GM18868 (cell line): ENCODE data around the gene TFB2M.
A peak's percentile ranks its signal among the peaks of the same experiment; 100 is the strongest.

ENCODE experiments used
- ATAC-seq: cut with Tn5 transposase; IDR thresholded peaks from one replicate; pipeline ENCODE4 v1.9.1; 2021; ENCODE audit warnings: mild to moderate bottlenecking, moderate library complexity; ENCODE audit not compliant: unreplicated experiment

The TFB2M gene

GRCh38 chr1:246516126-246516525 is 49.9 kb downstream of the TFB2M start:
- ATAC-seq, result no peak

GRCh38 chr1:246515390-246516005 is 50.6 kb downstream of the TFB2M start:
- ATAC-seq, result no peak

DNA sequence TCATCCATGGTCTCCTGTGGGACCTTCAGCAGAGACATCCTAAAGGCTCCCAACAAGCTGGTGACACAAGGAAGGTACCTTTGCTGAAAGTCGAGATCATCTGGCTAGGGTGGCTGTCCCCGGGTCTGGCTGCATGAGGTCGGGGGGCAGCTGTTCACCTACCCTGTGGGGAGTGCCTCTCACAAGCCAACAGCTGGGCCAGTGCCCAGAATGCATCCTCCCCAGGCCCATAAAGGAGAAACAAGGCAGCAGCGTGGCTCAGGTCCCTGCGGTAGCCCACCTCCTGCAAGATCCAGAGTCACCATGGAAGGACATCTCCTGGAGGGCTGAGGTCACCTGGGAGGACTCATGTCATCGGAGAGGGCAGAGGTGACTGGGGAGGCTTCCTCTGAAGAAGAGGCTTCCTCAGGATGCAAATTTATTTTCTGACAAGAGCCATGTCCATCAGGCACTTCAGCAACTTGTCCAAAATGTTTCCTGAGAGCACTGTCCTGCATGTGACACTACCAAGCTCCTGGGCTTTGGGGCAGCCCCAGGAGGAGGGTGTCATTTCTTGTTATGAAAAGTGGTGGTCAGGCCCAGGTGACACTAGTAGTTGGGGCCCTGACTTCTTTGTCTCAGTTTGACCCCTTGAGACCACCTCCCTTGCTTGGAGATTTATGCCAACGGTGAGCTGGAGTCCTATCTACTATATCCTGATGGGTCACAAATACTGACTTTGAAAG is 52.3 kb downstream of the TFB2M start:
- no peak for ATAC-seq

- no peak for ATAC-seq
These were observed 53.0 kb downstream of the TFB2M start for GRCh38 chr1:246513041-246513440.

GRCh38 chr1:246512635-246513034 is 53.4 kb downstream of the TFB2M start:
- ATAC-seq, result no peak

GRCh38 chr1:246512230-246512629 is 53.8 kb downstream of the TFB2M start:
- no peak for ATAC-seq

DNA sequence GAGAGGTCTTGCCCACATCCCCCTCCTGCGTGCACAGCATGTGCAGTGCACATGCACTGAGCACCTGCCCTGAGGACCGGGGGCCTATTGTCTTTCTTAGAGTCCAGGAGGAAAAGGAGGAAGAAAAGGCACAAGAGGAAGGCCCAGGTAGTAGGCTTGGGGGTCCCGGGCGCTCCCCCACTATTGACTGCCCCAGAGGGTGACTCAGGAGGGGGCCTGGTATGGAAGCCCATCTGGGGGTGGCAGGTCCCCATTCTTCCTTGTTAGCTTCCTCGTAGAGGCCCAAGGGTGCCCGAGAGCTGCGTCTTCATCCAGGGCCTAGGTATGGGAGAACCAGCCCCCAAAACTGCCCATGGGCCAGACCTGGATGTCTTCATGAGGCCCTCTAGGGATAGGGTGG is 54.9 kb downstream of the TFB2M start:
- ATAC-seq, result no peak

- ATAC-seq, result no peak
These were observed 55.7 kb downstream of the TFB2M start for GRCh38 chr1:246510147-246511030.

DNA sequence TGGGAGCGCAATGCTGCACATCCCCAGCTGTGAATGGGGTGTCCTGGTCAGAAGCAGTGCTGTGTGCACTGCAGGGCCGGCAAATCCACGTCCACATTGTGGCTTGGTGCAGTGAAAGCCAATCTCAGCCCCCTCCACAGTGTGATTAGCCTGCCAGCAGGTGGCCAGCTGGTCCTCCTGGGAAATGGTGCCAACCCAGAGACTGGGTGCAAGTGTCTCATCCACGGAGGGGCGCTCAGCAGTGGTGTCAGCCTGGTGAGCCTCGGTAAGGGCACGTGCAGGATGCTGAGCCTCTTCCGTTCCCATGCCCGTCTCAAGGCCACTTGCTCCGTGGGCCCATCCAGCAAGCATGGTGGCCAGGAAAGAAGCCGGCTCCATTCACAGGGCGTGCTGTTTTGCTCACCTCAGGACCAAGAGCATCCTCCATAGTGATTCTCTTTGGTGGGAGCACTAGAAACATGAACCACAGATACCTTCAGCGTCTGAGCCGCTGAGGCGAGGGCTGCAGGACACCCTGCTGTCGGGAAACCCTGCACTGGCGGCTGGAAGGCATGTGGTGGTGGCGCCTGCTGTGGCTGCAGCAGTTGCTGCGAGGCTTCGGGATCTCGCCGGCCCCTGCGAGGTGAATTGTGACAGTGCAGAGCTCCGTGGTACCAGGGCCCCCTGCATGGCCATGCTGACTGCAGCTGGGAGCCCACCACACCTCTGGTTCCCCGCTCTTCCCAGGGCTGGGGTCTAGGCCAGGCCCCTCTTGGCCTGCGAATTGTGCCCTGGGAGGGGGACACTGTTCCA is 57.0 kb downstream of the TFB2M start:
- ATAC-seq, result no peak

GRCh38 chr1:246506674-246507481 is 59.2 kb downstream of the TFB2M start, which contains the start of gene SMYD3:
Gene SMYD3, minus strand, starts transcription at chr1:246507279.
- ATAC-seq, result peak; percentile 91

DNA sequence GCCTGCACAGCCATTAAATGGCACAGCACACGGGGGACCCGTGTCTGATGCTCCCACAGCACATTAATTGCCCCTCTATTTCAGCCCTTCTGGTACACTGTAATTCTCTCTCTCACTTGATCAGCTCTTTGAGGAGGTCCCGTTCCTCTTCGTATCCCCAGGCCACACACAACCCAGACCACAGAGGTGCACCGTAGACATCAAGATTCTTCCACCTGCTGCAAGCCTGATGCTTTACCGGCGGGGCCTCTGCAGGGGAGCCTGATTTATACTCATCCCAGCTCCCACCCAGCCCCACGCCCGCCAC is 59.7 kb downstream of the TFB2M start:
- peak; percentile 13 for ATAC-seq

GRCh38 chr1:246503341-246503740 is 62.7 kb downstream of the TFB2M start:
- no peak for ATAC-seq

GRCh38 chr1:246497331-246497915 is 68.6 kb downstream of the TFB2M start:
- ATAC-seq, result peak; percentile 65

DNA sequence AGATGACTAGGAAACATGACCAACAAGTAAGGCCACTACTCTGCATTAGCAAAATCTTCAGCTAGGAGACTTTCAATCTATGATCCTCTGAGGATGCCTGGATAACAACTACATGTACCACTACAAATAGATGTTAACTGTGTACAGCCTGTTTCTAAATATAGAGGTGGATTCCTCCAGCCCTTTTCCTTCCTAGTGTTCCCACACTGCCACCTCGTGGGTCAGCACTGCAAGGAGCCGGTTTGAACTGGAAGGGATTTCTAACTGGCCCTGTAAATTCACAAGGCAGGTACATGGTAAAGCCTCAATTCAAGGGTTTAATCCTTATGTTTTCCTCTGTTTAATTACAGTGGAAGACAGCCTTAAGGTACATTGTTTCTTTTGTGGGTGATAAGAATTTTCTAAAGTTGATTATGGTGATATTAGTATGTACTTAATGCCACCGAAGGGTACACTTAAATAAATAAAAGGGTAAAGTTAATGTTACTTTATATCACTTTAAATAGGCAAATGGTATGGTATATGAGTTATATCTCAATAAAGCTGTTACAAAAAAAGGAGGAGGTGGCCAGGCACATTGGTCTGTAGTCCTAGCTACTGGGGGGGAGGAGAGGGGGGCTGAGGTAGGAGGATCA is 73.3 kb downstream of the TFB2M start:
- peak; percentile 64 for ATAC-seq

GRCh38 chr1:246491551-246492053 is 74.5 kb downstream of the TFB2M start:
- ATAC-seq, result no peak
